LNCAP (cell line): ENCODE results near the gene MUC22.

ENCODE experiments used
- TF ChIP-seq, protein P1 (sequence below): fragments of 450-650 bp; IDR thresholded peaks from 2 replicates; pipeline ENCODE4 v1.5.1; 2017; ENCODE audit warnings: mild to moderate bottlenecking

The MUC22 gene

DNA sequence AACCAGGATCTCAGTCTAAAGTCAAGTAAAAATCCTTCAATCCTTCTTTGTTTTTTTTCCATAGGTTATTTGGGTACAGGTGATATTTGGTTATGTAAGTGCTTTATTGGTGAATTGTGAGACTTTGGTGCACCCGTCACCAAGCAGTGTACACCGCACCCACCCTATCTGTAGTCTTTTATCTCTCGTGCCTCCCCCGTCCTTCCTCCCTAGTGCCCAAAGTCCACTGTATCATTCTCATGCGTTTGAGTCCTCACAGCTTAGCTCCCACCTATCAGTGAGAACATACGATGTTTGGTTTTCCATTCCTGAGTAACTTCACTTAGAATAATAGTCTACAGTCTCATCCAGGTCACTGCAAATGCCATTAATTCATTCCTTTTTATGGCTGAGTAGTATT lies 879 bp downstream of the MUC22 start:
- TF ChIP-seq, protein P1, sequence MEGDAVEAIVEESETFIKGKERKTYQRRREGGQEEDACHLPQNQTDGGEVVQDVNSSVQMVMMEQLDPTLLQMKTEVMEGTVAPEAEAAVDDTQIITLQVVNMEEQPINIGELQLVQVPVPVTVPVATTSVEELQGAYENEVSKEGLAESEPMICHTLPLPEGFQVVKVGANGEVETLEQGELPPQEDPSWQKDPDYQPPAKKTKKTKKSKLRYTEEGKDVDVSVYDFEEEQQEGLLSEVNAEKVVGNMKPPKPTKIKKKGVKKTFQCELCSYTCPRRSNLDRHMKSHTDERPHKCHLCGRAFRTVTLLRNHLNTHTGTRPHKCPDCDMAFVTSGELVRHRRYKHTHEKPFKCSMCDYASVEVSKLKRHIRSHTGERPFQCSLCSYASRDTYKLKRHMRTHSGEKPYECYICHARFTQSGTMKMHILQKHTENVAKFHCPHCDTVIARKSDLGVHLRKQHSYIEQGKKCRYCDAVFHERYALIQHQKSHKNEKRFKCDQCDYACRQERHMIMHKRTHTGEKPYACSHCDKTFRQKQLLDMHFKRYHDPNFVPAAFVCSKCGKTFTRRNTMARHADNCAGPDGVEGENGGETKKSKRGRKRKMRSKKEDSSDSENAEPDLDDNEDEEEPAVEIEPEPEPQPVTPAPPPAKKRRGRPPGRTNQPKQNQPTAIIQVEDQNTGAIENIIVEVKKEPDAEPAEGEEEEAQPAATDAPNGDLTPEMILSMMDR, result no peak

DNA sequence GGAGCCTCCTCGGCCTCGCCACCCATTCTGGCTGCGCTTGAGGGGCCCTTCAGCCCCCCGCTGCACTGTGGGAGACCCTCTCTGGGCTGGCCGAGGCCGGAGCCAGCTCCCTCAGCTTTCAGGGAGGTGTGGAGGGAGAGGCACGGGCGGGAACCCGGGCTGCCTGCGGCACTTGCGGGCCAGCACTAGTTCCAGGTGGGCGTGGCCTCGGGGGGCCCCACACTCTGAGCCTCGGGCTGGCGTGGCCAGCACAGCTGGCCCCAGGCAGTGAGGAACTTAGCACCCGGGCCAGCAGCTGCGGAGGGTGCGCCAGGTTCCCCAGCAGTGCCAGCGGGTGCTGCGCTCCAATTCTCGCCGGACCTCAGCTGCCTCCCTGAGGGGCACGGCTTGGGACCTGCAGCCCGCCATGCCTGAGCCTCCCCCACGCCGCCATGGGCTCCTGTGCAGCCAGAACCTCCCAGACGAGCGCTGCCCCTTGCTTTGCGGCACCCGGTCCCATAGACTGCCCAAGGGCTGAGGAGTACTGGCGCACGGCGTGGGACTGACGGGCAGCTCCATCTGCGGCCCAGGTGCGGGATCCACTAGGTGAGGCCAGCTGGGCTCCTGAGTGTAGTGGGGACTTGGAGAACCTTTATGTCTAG lies 6.5 kb downstream of the MUC22 start:
- TF ChIP-seq, protein P1, result no peak

DNA sequence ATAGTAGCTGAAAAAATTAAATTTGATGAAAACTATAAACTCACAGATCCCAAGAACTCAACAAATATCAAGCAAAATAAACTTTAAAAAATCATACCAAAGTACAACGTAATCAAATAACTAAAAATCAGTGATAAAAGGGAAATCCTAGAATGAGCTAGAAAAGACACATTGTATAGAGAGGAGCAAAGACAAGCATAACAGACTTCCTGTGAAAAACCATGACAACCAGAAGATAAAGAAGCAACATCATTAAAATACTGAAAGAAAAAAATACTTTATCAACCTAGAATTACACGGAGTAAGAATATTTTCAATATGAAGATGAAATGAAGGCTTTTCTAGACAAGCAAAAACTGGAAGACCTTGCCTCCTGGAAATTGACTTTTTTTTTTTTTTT lies 9.8 kb downstream of the MUC22 start:
- TF ChIP-seq, protein P1, result no peak

DNA sequence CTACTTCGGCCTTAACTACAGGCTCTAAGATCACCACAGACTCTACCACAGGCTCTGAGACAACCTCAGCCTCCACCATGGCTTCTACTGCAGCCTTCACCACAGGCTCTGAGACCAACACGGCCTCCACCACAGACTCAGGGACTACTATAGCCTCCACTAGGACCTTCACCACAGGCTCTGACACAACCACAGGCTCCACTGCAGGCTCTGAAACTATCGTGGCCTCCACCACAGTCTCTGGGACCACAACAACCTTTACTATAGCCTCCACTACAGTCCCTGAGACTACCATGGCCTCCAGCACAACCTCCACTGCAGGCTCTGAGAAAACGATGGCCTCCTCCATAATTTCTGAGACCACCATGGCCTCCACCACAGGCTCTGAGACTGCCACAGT lies 15.3 kb downstream of the MUC22 start:
- TF ChIP-seq, protein P1, result no peak

DNA sequence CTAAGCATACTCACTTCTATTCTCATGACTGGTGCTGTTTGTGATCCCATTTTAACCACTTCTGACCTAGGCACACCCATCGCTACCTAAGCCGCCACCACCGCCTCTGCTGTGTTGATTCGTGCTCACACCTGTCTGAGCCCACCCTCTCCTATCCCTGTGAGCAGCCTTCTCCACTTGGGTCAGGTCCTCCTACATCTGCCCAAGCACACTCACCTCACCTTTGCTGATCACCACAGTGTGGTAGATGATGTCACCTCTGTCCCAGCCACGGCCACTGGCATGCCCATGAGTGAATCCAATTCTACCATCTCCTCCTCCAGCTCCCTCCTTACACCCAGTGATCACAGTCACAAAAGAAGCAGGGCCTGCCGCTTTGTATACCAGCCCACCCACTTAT lies 20.8 kb downstream of the MUC22 start:
- TF ChIP-seq, protein P1, result no peak

DNA sequence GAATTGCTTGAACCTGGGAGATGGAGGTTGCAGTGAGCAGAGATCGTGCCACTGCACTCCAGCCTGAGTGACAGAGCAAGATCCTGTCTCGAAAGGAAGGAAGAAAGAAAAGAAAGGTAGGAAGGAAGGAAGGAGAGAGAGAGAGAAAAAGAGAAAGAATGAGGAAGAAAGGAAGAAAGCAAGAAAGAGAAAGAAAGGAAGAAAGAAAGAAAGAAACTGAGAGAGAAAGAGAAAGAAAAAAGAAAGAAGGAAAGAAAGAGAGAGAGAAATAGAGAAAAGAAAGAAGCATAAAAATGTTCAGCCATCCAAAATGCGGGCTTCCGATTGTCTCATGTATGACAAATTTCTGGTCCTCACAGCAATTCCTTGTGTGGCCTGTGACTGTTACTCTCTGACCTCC lies 22.8 kb downstream of the MUC22 start:
- TF ChIP-seq, protein P1, result no peak

DNA sequence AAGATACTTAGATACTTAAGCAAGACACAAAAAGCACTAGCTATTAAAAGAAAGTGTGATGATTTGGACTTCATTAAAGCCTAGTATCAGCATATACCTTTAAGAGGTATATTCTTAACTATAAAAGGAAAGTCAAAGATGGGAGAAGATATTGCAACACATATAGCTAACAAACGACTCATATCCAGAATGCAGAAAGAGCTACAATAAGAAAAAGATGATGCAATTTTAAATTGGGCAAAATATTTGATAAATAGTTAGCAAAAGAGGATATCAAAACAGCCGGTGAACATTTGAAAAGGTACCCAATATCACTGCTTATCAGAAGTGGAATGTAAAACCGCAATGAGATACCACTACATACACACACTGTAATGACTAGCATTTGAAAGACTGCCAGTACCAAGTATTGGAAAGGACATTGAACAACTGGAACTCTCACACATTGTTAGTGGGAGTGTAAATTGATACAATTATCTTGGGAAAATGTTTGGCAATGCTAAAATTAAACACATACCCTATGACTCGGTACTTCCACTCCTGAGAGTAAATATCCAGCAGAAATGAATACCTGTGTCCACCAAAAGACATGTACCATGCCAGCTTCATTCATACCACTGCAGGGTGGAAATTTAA lies 25.7 kb downstream of the MUC22 start:
- TF ChIP-seq, protein P1, result no peak
